Esophagus squamous epithelium (tissue), 5 donors: ENCODE data around the gene USP17L26. TPM values are rescaled to one million over a fixed set of nuclear protein-coding genes. Genes with fewer than 3 reads are reported as not detected.
"Not testable (repeated sequence)": the region's sequence is repeated elsewhere in the genome, so short reads cannot be mapped to it uniquely, and the experiment has no call there.

Experiments used
- DNase-seq: peaks from one replicate; lab custom pipeline; 2025; lab: John Stamatoyannopoulos, UW
- H3K27ac ChIP-seq, 4 donors: fragments of 200-600 bp; sonication (generic); one replicate each; pipeline ENCODE4 v1.5.1; 2016 to 2019; ENCODE audit warnings: mild to moderate bottlenecking in 1 of 4
- H3K27me3 ChIP-seq, 4 donors: fragments of 200-600 bp; sonication (generic); 1 replicate in 3 of 4; 2 replicates in 1 of 4; pipeline versions ENCODE4 v1.5.1 to v1.6.0; 2017 to 2021; ENCODE audit warnings: antibody characterized with exemption in 1 of 4
- H3K36me3 ChIP-seq, 3 donors: fragments of 200-600 bp; sonication (generic); one replicate each; pipeline ENCODE4 v1.5.1; 2016 to 2019
- H3K4me1 ChIP-seq, 3 donors: fragments of 200-600 bp; sonication (generic); one replicate each; pipeline ENCODE4 v1.5.1; 2017 to 2019
- H3K4me3 ChIP-seq, 4 donors: fragments of 200-600 bp; sonication (generic); 1 replicate in 3 of 4; 2 replicates in 1 of 4; pipeline ENCODE4 v1.5.1; 2016 to 2019; ENCODE audit warnings: mild to moderate bottlenecking in 2 of 4, moderate library complexity in 1 of 4
- H3K9me3 ChIP-seq, 3 donors: fragments of 200-600 bp; sonication (generic); one replicate each; pipeline ENCODE4 v1.5.1; 2016 to 2019
- WGBS, 2 donors: methylation state at CpG; one replicate each; pipeline ENCODE4 v1.1.5; 2018; 5-methylcytosine and 5-hydroxymethylcytosine counted together
- intact Hi-C: fragments of 100-400 bp; cut with DNase I; formaldehyde crosslinking; loops from one replicate; pipeline ENCODE4 v1.15.0; 2022
- total RNA-seq, 4 donors: library from RNA; depleted of rRNA; stranded (reverse); fragments of >200 nt; gene quantifications; one replicate each; pipeline ENCODE4 v1.1.0, GENCODE V29; 2016
- donor health status: DM: yes; HTN: yes; CAD: no.

The USP17L26 gene, protein sequence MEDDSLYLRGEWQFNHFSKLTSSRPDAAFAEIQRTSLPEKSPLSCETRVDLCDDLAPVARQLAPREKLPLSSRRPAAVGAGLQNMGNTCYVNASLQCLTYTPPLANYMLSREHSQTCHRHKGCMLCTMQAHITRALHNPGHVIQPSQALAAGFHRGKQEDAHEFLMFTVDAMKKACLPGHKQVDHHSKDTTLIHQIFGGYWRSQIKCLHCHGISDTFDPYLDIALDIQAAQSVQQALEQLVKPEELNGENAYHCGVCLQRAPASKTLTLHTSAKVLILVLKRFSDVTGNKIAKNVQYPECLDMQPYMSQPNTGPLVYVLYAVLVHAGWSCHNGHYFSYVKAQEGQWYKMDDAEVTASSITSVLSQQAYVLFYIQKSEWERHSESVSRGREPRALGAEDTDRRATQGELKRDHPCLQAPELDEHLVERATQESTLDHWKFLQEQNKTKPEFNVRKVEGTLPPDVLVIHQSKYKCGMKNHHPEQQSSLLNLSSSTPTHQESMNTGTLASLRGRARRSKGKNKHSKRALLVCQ
- total RNA-seq, result not detected

DNA sequence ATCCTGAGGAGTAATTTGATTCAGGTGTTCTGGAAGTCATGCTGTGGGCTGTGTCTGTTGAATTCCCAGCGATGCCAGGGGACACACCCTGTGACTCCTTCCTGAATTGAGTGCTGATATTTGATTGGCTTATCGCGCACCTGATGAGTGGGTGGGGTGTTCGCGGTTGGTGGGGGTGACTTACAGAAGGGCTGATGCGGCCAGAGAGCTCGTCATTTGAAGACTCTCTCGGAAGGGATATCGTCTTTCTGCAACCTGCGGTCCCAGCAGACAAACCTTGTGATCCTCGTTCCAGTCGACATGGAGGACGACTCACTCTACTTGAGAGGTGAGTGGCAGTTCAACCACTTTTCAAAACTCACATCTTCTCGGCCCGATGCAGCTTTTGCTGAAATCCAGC lies at the start of gene USP17L26:
Gene USP17L26 (plus strand): TSS at position 301 of the 400 bp plus-strand sequence. CDS start 0 bp downstream, at position 301.
- WGBS, 2 donors, result no CpG with 5 or more reads among the region's 15 CpGs

DNA sequence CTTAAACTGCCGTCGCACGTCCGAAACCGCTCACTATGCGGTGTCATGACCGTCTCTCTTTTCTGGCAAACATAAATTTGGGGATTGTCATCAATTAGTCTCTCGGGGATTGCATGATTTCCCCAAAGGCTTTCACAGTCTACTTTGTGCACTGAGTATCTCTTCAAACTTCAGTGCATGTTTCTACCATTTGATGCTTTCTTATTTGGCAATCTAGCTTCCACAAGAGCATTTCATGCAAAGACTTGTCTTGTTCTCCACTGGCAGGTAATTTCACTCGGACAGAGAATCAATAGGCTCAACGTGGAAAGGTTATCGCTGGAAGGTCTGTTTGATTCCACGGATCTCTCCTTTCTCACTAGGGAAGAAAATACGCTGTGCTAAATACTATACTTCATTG lies 10.3 kb upstream of the USP17L26 start:
- H3K4me1 ChIP-seq, H3K27ac ChIP-seq, intact Hi-C loops, H3K9me3 ChIP-seq, DNase-seq, H3K27me3 ChIP-seq, H3K36me3 ChIP-seq, H3K4me3 ChIP-seq: not testable (repeated sequence)
- 80 to 83% methylated on average over 4 to 5 of the region's 13 CpGs for WGBS, 2 donors

More for the DNA sequence above, at the start of gene USP17L26:
- DNase-seq, H3K4me3 ChIP-seq, intact Hi-C loops, H3K27ac ChIP-seq, H3K36me3 ChIP-seq, H3K4me1 ChIP-seq, H3K27me3 ChIP-seq, H3K9me3 ChIP-seq: not testable (repeated sequence)

DNA sequence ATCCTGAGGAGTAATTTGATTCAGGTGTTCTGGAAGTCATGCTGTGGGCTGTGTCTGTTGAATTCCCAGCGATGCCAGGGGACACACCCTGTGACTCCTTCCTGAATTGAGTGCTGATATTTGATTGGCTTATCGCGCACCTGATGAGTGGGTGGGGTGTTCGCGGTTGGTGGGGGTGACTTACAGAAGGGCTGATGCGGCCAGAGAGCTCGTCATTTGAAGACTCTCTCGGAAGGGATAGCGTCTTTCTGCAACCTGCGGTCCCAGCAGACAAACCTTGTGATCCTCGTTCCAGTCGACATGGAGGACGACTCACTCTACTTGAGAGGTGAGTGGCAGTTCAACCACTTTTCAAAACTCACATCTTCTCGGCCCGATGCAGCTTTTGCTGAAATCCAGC lies 9.6 kb upstream of the USP17L26 start, which contains the start of gene USP17L24:
Gene USP17L24 (plus strand): TSS at position 301 of the 400 bp plus-strand sequence. CDS start 0 bp downstream, at position 301.
- H3K4me1 ChIP-seq, DNase-seq, H3K36me3 ChIP-seq, intact Hi-C loops, H3K27ac ChIP-seq, H3K9me3 ChIP-seq, H3K27me3 ChIP-seq, H3K4me3 ChIP-seq: not testable (repeated sequence)
- WGBS, 2 donors, result no CpG with 5 or more reads among the region's 15 CpGs

DNA sequence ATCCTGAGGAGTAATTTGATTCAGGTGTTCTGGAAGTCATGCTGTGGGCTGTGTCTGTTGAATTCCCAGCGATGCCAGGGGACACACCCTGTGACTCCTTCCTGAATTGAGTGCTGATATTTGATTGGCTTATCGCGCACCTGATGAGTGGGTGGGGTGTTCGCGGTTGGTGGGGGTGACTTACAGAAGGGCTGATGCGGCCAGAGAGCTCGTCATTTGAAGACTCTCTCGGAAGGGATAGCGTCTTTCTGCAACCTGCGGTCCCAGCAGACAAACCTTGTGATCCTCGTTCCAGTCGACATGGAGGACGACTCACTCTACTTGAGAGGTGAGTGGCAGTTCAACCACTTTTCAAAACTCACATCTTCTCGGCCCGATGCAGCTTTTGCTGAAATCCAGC lies 4.8 kb upstream of the USP17L26 start, which contains the start of gene USP17L25:
Gene USP17L25 (plus strand): TSS at position 301 of the 400 bp plus-strand sequence. CDS start 0 bp downstream, at position 301.
- H3K36me3 ChIP-seq, H3K9me3 ChIP-seq, H3K27ac ChIP-seq, intact Hi-C loops, DNase-seq, H3K4me1 ChIP-seq, H3K4me3 ChIP-seq, H3K27me3 ChIP-seq: not testable (repeated sequence)
- WGBS, 2 donors, result no CpG with 5 or more reads among the region's 15 CpGs

DNA sequence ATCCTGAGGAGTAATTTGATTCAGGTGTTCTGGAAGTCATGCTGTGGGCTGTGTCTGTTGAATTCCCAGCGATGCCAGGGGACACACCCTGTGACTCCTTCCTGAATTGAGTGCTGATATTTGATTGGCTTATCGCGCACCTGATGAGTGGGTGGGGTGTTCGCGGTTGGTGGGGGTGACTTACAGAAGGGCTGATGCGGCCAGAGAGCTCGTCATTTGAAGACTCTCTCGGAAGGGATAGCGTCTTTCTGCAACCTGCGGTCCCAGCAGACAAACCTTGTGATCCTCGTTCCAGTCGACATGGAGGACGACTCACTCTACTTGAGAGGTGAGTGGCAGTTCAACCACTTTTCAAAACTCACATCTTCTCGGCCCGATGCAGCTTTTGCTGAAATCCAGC lies 4.6 kb downstream of the USP17L26 start, which contains the start of gene USP17L5:
Gene USP17L5 (plus strand): TSS at position 301 of the 400 bp plus-strand sequence. CDS start 0 bp downstream, at position 301.
- H3K36me3 ChIP-seq, H3K27ac ChIP-seq, intact Hi-C loops, DNase-seq, H3K27me3 ChIP-seq, H3K4me3 ChIP-seq, H3K4me1 ChIP-seq, H3K9me3 ChIP-seq: not testable (repeated sequence)
- no CpG with 5 or more reads among the region's 15 CpGs for WGBS, 2 donors

DNA sequence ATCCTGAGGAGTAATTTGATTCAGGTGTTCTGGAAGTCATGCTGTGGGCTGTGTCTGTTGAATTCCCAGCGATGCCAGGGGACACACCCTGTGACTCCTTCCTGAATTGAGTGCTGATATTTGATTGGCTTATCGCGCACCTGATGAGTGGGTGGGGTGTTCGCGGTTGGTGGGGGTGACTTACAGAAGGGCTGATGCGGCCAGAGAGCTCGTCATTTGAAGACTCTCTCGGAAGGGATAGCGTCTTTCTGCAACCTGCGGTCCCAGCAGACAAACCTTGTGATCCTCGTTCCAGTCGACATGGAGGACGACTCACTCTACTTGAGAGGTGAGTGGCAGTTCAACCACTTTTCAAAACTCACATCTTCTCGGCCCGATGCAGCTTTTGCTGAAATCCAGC lies 9.4 kb downstream of the USP17L26 start, which contains the start of gene USP17L27:
Gene USP17L27 (plus strand): TSS at position 301 of the 400 bp plus-strand sequence. CDS start 0 bp downstream, at position 301.
- DNase-seq, H3K9me3 ChIP-seq, H3K27me3 ChIP-seq, H3K27ac ChIP-seq, H3K4me1 ChIP-seq, intact Hi-C loops, H3K36me3 ChIP-seq, H3K4me3 ChIP-seq: not testable (repeated sequence)
- no CpG with 5 or more reads among the region's 15 CpGs for whole genome bisulfite sequencing, 2 donors

DNA sequence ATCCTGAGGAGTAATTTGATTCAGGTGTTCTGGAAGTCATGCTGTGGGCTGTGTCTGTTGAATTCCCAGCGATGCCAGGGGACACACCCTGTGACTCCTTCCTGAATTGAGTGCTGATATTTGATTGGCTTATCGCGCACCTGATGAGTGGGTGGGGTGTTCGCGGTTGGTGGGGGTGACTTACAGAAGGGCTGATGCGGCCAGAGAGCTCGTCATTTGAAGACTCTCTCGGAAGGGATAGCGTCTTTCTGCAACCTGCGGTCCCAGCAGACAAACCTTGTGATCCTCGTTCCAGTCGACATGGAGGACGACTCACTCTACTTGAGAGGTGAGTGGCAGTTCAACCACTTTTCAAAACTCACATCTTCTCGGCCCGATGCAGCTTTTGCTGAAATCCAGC lies 14.1 kb downstream of the USP17L26 start, which contains the start of gene USP17L28:
Gene USP17L28 (plus strand): TSS at position 301 of the 400 bp plus-strand sequence. CDS start 0 bp downstream, at position 301.
- H3K27me3 ChIP-seq, H3K4me1 ChIP-seq, DNase-seq, H3K27ac ChIP-seq, H3K9me3 ChIP-seq, H3K4me3 ChIP-seq, H3K36me3 ChIP-seq, intact Hi-C loops: not testable (repeated sequence)
- no CpG with 5 or more reads among the region's 15 CpGs for WGBS, 2 donors

DNA sequence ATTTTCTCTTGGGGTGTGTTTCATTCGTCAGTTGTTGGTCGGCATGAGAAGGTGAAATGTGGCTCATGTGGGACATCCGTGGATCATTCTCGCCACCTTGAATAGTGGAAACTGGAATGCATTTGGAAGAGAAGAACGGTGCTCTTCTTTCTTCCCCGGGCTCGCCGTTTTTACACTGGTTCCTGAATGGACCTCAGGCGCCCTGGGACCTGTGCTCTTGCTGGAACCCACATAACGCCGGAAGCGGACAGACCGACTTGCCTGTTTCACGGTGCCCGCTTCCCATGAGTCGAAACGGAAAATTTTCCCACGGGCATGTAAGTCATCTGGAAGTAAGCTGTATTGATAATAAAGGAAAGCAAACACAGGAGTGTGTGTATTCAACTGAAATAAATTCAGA lies 16.4 kb downstream of the USP17L26 start:
- no CpG with 5 or more reads among the region's 18 CpGs for WGBS, 2 donors
- intact Hi-C loops, DNase-seq, H3K27me3 ChIP-seq, H3K4me3 ChIP-seq, H3K9me3 ChIP-seq, H3K4me1 ChIP-seq, H3K27ac ChIP-seq, H3K36me3 ChIP-seq: not testable (repeated sequence)

DNA sequence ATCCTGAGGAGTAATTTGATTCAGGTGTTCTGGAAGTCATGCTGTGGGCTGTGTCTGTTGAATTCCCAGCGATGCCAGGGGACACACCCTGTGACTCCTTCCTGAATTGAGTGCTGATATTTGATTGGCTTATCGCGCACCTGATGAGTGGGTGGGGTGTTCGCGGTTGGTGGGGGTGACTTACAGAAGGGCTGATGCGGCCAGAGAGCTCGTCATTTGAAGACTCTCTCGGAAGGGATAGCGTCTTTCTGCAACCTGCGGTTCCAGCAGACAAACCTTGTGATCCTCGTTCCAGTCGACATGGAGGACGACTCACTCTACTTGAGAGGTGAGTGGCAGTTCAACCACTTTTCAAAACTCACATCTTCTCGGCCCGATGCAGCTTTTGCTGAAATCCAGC lies 18.9 kb downstream of the USP17L26 start, which contains the start of gene USP17L29:
Gene USP17L29 (plus strand): TSS at position 301 of the 400 bp plus-strand sequence. CDS start 0 bp downstream, at position 301.
- H3K4me1 ChIP-seq, H3K9me3 ChIP-seq, H3K27me3 ChIP-seq, intact Hi-C loops, H3K4me3 ChIP-seq, H3K27ac ChIP-seq, H3K36me3 ChIP-seq, DNase-seq: not testable (repeated sequence)
- no CpG with 5 or more reads among the region's 15 CpGs for WGBS, 2 donors

DNA sequence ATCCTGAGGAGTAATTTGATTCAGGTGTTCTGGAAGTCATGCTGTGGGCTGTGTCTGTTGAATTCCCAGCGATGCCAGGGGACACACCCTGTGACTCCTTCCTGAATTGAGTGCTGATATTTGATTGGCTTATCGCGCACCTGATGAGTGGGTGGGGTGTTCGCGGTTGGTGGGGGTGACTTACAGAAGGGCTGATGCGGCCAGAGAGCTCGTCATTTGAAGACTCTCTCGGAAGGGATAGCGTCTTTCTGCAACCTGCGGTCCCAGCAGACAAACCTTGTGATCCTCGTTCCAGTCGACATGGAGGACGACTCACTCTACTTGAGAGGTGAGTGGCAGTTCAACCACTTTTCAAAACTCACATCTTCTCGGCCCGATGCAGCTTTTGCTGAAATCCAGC lies 28.4 kb downstream of the USP17L26 start, which contains the start of gene USP17L30:
Gene USP17L30 (plus strand): TSS at position 301 of the 400 bp plus-strand sequence. CDS start 0 bp downstream, at position 301.
- no CpG with 5 or more reads among the region's 15 CpGs for WGBS, 2 donors
- H3K4me3 ChIP-seq, H3K4me1 ChIP-seq, intact Hi-C loops, DNase-seq, H3K9me3 ChIP-seq, H3K27ac ChIP-seq, H3K27me3 ChIP-seq, H3K36me3 ChIP-seq: not testable (repeated sequence)

DNA sequence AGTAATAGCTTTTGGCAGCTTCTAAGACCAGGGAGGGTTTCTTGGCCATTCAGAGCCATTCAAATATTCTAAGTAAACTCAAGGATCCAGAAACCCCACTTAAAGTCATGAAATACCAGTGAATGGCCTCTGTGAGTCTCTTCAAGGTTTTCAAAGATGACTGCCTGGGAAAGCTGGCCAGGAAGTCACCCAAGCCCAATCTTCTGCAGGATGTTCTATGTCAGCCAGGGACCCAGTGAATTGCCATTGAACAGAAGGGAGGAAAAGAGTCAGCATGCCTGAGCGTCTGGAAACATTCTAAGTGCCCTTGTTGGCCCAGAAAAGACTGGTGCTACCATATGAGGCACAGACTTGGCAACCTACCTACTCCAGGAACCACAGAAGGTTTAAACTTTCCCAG lies 45.4 kb downstream of the USP17L26 start:
- 57% methylated on average over 1 of the region's 1 CpG; no CpG with 5 or more reads in 1 of the 2 donors for WGBS, 2 donors
- H3K9me3 ChIP-seq, H3K36me3 ChIP-seq, H3K27ac ChIP-seq, H3K4me1 ChIP-seq, DNase-seq, H3K27me3 ChIP-seq, H3K4me3 ChIP-seq, intact Hi-C loops: not testable (repeated sequence)
